ENCODE measurements around the gene TSPAN8.
"Not testable (repeated sequence)": the region's sequence is repeated elsewhere in the genome, so short reads cannot be mapped to it uniquely, and the experiment has no call there.

TSPAN8 gene

DNA sequence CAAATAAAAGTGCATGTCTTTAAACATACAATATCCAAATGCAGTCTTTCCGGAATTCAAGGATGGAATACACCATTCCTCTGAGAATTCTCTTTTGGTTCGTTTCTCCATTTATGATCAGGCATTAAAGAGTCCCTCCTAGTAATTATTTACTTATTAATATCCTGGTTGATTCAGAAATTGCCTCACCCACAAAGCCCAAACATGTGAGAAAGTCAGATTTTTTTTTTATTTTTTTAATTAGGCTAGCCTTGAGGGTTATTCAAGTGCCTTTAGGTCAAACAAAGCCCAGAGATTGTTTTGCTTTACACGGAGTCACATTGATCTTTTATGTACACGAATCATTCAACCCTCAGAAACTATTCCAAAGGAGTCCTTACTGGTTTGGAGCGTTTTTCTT is 6.4 kb upstream of the TSPAN8 start:
- DNase-seq = no peak

- no peak for DNase-seq
Observed at GRCh38 chr12:71162832-71163763, 5.3 kb upstream of the TSPAN8 start.

DNA sequence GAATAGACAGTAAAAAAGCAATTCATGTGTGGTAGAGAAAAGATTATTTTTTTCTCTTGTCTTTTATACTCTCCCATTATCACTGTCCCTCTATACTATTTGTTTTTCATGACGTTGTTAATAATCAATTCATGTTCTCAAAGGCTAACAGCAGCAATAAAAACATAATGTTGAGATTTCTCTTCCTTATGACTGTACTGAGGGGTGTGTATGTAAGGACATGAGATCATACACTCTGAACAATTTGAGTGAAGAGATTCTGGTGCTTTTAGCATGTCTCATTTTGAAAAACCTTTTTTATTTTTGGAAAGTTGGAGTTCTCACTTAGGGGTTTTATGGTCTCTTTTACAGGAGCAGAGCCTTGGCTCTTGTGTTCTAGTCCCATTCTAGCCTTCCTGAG is 3.8 kb upstream of the TSPAN8 start:
- no peak for DNase-seq

DNA sequence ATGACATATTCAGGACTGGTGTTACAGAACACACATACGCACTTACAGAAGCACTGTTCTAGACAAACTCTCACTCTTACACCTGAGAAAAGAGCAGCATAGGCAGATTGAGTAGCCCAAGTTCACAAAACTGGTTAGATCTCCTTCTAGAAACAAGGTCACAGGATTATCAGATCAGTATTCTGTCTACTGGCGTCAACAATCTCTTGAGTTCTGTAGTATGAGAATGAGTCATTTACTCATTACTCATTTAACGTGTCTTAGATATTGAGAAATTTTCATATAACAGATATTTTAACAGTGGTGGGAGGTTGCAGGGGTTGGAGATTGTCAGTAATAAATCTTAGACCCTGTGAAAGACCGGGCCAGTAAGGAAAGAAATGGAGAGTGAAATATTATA is 2.8 kb upstream of the TSPAN8 start:
- DNase-seq = no peak

DNA sequence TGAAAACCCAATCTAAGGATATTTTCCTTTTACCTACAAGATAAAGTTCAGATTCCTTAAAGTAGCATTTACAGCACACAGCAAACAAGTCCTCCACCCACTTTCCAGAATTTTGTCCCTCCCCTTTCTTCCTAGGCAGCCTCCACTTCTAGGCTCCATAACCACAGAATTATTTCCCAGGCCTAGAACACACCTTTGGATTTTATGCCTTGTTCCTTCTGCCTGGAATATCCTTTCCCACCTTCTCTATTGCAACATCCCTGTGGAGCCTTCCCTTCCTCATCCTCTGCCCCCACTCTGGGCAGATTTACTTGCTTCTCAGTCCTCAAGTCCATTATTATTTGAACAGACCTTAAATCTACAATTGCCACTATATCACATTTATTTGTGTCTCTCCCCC is 2.1 kb upstream of the TSPAN8 start:
- no peak for DNase-seq

- DNase-seq = no peak
Observed at GRCh38 chr12:71159264-71159663, 1.5 kb upstream of the TSPAN8 start.

GRCh38 chr12:71158361-71158882 is 623 bp upstream of the TSPAN8 start:
- DNase-seq = no peak

GRCh38 chr12:71155225-71155624 is 2.6 kb downstream of the TSPAN8 start:
- no peak for DNase-seq

- no peak for DNase-seq
Observed at GRCh38 chr12:71152851-71153250, 4.9 kb downstream of the TSPAN8 start.

- not testable (repeated sequence) for DNase-seq
Observed at GRCh38 chr12:71150041-71150440, 7.8 kb downstream of the TSPAN8 start.

GRCh38 chr12:71144682-71145081 is 13.1 kb downstream of the TSPAN8 start:
- no peak for DNase-seq

DNA sequence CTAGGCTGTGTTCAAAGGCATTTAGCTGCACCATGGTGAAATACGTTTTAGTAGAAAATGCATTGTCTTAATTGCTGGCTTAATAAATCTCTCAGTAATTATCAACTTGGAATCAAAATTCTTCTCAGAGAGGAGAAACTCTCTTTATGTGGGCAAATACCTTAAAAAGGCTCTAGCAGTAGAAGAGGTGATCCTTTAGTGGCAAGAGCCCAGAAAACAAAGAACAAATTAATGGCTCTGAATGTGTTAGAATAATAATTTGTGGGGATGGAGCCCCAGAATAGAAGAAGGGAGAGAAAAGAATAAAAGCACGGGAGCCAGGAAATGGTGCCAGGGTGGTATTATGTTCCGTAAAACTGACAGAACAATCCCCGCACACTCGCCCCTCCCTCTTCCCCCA is 14.8 kb downstream of the TSPAN8 start:
- DNase-seq = no peak

DNA sequence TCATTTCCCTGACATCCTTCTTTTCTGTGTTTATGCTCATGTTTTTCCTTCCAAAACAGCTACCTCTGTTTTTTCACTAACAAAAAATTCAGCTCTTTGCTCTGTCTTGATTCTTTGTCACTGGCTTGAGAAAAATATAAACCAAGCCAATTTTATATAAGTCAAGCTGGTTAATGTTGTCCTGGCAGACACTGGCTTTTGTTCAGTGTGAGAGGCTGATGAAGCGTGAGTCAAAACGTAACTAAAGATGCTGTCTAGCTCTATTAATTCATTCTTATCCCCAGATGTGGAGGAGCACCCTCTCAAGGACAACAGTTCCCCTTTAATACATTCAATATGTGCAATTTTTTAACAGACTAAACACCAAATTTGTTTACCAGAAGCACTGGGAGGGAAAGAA is 15.8 kb downstream of the TSPAN8 start:
- DNase-seq = no peak

DNA sequence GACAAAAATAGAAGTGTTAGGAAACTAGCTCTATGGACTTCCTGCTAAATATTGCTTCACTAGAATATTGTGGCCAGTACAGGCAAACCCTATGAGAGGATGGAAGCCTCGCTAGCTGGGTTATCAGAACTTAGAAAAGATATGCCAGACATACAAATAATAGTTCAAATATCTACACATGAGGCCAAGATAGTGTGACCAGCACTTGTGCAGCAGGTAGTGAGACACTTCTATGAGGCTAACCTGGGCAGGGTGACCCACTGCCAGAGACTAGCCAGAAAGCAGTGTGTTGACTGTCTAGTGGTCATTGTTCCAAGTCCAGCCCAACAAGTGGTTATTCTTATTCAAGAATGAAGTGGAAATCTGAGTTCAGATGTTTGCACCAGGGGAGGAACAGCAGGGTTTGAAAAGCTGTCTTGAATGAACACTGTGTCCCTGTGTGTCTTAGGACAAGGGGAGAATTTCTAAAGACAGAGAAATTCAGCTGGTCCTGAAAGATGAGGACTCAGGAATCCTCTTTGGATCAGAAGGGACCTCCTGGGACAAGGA is 16.3 kb downstream of the TSPAN8 start:
- DNase-seq = no peak

GRCh38 chr12:71139153-71139735 is 18.6 kb downstream of the TSPAN8 start:
- no peak for DNase-seq

GRCh38 chr12:71138011-71138410 is 19.8 kb downstream of the TSPAN8 start:
- DNase-seq = no peak

GRCh38 chr12:71135812-71136176 is 22.0 kb downstream of the TSPAN8 start:
- DNase-seq = no peak

DNA sequence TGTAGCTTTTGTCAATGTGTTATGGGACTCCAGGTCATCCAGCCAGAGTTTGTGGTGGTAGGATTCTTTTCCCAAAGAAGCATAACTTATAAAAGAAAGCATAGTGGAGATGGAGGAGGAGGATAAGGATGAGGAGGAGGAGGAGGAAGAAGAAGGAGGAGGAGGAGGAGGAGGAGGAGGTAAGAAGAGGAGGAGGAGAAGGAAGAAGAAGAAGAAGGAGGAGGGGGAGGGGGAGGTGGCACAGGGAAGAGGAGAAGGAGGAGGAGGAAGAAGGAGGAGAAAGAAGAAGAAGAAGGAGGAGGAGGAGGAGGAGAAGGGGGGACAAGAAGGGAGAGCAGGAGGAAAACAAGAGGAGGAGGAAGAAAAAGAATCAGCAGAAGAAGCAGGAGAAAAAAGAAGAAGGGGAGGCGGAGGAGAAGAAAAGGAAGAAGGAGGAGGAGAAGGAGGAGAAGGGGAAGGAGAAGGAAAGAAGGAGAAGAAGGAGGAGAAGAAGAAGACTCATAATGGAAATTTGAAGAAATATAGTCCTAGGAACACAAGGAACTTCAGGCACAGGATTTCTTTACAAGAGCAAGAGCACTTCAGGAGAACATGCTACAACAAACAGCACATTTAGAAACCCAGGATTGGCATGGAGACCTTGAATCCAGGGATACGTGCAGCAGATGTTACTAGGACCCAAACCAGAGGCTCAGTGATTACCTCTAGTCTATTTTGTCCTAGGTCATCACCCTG is 22.6 kb downstream of the TSPAN8 start:
- no peak for DNase-seq

GRCh38 chr12:71134405-71134804 is 23.4 kb downstream of the TSPAN8 start:
- no peak for DNase-seq

DNA sequence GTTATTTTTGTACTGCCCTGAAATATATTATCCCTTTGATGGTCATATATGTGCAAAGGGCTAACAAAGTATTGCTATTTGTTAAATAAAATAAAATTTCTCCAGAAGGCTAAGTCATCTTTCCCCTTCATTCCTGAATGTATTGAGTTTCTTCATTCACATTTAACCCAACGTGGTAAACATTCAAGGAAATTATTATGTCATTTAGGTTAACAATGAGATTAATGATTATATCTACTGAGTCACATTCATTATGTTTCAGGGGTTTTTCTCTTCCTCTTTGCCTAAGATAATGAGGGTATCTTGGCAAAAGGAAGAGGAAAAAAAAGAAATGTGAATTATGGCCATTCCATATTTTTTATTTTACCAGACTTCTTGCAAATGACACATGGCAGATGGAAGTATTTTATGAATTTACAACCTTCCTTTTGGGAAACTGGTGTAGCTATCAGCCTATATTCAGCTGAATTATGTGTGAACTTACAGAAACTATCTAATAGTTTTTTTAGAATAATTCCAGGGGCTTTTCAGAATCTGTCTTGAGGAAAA is 27.2 kb downstream of the TSPAN8 start:
- no peak for DNase-seq

DNA sequence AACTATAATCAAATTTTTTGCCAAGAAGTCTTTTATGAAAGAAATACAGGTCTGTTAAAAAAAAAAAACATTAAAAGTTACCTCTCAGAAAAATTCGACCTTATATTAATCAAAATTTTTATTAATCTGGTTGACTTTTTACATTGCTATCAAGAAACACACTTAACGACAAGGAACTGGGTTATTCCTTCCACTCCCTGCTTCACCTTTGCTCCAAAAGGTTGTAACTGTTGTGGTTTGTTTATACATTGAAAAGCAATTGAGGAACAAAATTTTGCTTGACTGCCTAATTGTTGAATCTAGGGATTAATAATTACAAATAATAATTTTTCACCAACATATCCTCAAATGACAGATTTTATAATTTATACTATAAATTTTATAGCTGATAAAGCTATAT is 28.4 kb downstream of the TSPAN8 start:
- DNase-seq = no peak

- no peak for DNase-seq
Observed at GRCh38 chr12:71128191-71128788, 29.5 kb downstream of the TSPAN8 start.

- DNase-seq = no peak
Observed at GRCh38 chr12:71125949-71126348, 31.9 kb downstream of the TSPAN8 start.

Measured in stimulated activated CD4-positive, alpha-beta T cell treated with anti-CD3 and anti-CD28 coated beads, Interleukin-1b, Interleukin-23, amount 100 ng/mL, for 48 hours (primary cell).